A673 (cell line): ENCODE data around the gene PADI3. TPM values are rescaled to one million over a fixed set of nuclear protein-coding genes. Genes with fewer than 3 reads are reported as not detected.

Experiments
- BruUV-seq: library from RNA; stranded (reverse); fragments of 400-500 nt; replicated peaks from 2 replicates; lab custom pipeline; 2021; lab: Mats Ljungman, UMichigan
- CTCF ChIA-PET: fragments of 300-600 bp; sonication (Branson Sonifier 250); formaldehyde crosslinking; loops from one replicate; lab custom pipeline; 2022; ENCODE audit warnings: antibody characterized with exemption; lab: Charles Lee
- POLR2A ChIA-PET: fragments of 300-600 bp; sonication (Branson Sonifier 250); formaldehyde crosslinking; loops from one replicate; lab custom pipeline; 2022; ENCODE audit warnings: antibody characterized with exemption; ENCODE audit not compliant: low non-redundant PET; lab: Charles Lee
- DNase-seq: peaks from one replicate; pipeline ENCODE4 v3.0.0-alpha.2; 2015; ENCODE audit warnings: low spot score
- H3K27ac ChIP-seq: fragments of 200-600 bp; sonication (generic); 2 replicates; pipeline ENCODE4 v1.5.1; 2016; ENCODE audit warnings: mixed run types, low read depth, mild to moderate bottlenecking, mixed read lengths, antibody characterized with exemption, low read length; ENCODE audit not compliant: poor library complexity, severe bottlenecking
- H3K27me3 ChIP-seq: fragments of 200-600 bp; sonication (generic); replicated peaks from 2 replicates; pipeline ENCODE4 v1.6.1; 2017; ENCODE audit warnings: mixed run types, low read depth, mild to moderate bottlenecking, mixed read lengths, antibody characterized with exemption, low read length; ENCODE audit not compliant: insufficient read depth, poor library complexity
- H3K36me3 ChIP-seq: fragments of 200-600 bp; sonication (generic); 2 replicates; pipeline ENCODE4 v1.6.1; 2016; ENCODE audit warnings: mixed run types, mild to moderate bottlenecking, mixed read lengths, antibody characterized with exemption, low read length; ENCODE audit not compliant: insufficient read depth, poor library complexity, severe bottlenecking
- H3K4me1 ChIP-seq: fragments of 200-600 bp; sonication (generic); 2 replicates; pipeline ENCODE4 v1.6.1; 2017; ENCODE audit warnings: mixed run types, mild to moderate bottlenecking, mixed read lengths, antibody characterized with exemption, low read length; ENCODE audit not compliant: insufficient read depth, poor library complexity, severe bottlenecking
- H3K4me3 ChIP-seq: fragments of 200-600 bp; sonication (generic); 2 replicates; pipeline ENCODE4 v1.5.1; 2016; ENCODE audit warnings: low read depth, mixed run types, mild to moderate bottlenecking, mixed read lengths, low read length; ENCODE audit not compliant: poor library complexity, severe bottlenecking
- H3K9me3 ChIP-seq: fragments of 200-600 bp; sonication (generic); 2 replicates; pipeline ENCODE4 v1.6.1; 2016; ENCODE audit warnings: mixed run types, low read depth, mild to moderate bottlenecking, mixed read lengths, antibody characterized with exemption, low read length; ENCODE audit not compliant: poor library complexity, severe bottlenecking
- CTCF ChIP-seq: fragments of 300-800, 200-600 bp; sonication (generic); conservative IDR thresholded peaks from 2 replicates; pipeline ENCODE4 v1.5.1; 2017; ENCODE audit warnings: low read depth, mild to moderate bottlenecking, antibody characterized with exemption, low read length, moderate library complexity, mixed read lengths
- EZH2 ChIP-seq: fragments of 200-600 bp; sonication (generic); IDR thresholded peaks from 2 replicates; pipeline ENCODE4 v1.6.1; 2017; ENCODE audit warnings: borderline replicate concordance, low read depth, mild to moderate bottlenecking, mixed read lengths, antibody characterized with exemption, low read length; ENCODE audit not compliant: poor library complexity, severe bottlenecking
- intact Hi-C: fragments of 100-400 bp; cut with micrococcal nuclease; formaldehyde crosslinking; loops from one replicate; pipeline ENCODE4 v1.10.0; 2022; ENCODE audit not compliant: unreplicated experiment
- total RNA-seq: library from RNA; stranded (reverse); gene quantifications from 2 replicates; pipeline ENCODE4 v1.2.3, GENCODE V29; 2021

PADI3 gene
- total RNA-seq, 1 experiment from 2014 or later = 0.26 TPM

- ChIA-PET CTCF (no interaction called here), POLR2A (no interaction called here)
- Histone ChIP-seq H3K9me3 (no peaks in the 10 kb centered on the region), H3K4me3 (no peak overlapping the region), H3K27me3 (no peaks in the 10 kb centered on the region), H3K36me3 (no peaks in the 10 kb centered on the region), H3K27ac (no peak overlapping the region), H3K4me1 (no peaks in the 10 kb centered on the region)
- no TSS peak for BruUV-seq
- no peak for TF ChIP-seq EZH2
- no peak for TF ChIP-seq CTCF
- intact Hi-C loops = no loop called here
- no peak for DNase-seq
Measured at GRCh38 chr1:17259233-17259873, 10.5 kb downstream of the PADI3 start.

GRCh38 chr1:17260264-17260663 lies 11.4 kb downstream of the PADI3 start:
- Histone ChIP-seq H3K4me3 (no peak overlapping the region), H3K27me3 (no peaks in the 10 kb centered on the region), H3K36me3 (no peaks in the 10 kb centered on the region), H3K27ac (no peak overlapping the region), H3K9me3 (no peaks in the 10 kb centered on the region), H3K4me1 (no peaks in the 10 kb centered on the region)
- BruUV-seq = no TSS peak
- TF ChIP-seq EZH2 = no peak
- TF ChIP-seq CTCF = no peak
- intact Hi-C loops = no loop called here
- POLR2A ChIA-PET = no interaction called here
- no peak for DNase-seq
- CTCF ChIA-PET = no interaction called here

DNA sequence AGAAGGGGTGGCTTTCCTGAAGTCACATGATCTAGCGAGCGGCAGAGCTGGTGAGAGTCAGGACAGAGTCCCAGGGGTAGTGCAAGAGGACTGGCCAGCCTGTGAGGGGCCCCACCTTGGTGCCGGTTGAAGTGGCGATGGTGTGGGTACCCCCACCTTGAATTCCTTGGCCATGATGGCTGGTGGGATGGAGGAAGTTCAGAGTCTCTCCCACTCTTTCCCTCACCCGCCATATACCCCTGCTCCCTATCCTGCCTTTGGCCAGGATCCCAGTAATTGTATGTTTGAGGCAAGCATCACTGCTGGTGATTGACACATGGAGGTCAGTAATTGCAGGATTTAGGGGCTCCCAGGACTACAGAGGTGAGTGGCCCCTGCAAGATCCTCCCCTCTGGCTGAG lies 11.8 kb downstream of the PADI3 start:
- Histone ChIP-seq H3K36me3 (no peaks in the 10 kb centered on the region), H3K4me3 (no peak overlapping the region), H3K4me1 (no peaks in the 10 kb centered on the region), H3K9me3 (no peaks in the 10 kb centered on the region), H3K27ac (no peak overlapping the region), H3K27me3 (no peaks in the 10 kb centered on the region)
- ChIA-PET POLR2A (no interaction called here), CTCF (no interaction called here)
- intact Hi-C loops = no loop called here
- no peak for DNase-seq
- TF ChIP-seq CTCF = no peak
- no peak for TF ChIP-seq EZH2
- no TSS peak for BruUV-seq
